Mesenchymal stem cell (in vitro differentiated cells and primary cell): Measurements from ENCODE around the gene KRTAP22-2.

ENCODE experiments used
- DNase-seq: peaks from one replicate; pipeline ENCODE4 v3.0.0-alpha.2; 2013
- H2AFZ ChIP-seq: one replicate; pipeline ENCODE4 v1.6.1; 2013; ENCODE audit warnings: low read depth, mild to moderate bottlenecking, control low read depth, inconsistent platforms, low read length, moderate library complexity
- H2AK5ac ChIP-seq: 2 replicates; pipeline ENCODE4 v1.6.1; 2013; ENCODE audit warnings: low read length, moderate library complexity, mild to moderate bottlenecking, inconsistent platforms; ENCODE audit not compliant: severe bottlenecking
- H2BK120ac ChIP-seq: one replicate; pipeline ENCODE4 v1.6.1; 2013; ENCODE audit warnings: low read depth, mild to moderate bottlenecking, inconsistent platforms, low read length, moderate library complexity
- H2BK12ac ChIP-seq, 2 experiments: one replicate each; pipeline ENCODE4 v1.6.1; 2013; ENCODE audit warnings: inconsistent platforms in 2 of 2, low read length in 2 of 2, mild to moderate bottlenecking in 2 of 2, moderate library complexity in 2 of 2, control low read depth in 1 of 2
- H2BK15ac ChIP-seq: one replicate; pipeline ENCODE4 v1.6.1; 2013; ENCODE audit warnings: mild to moderate bottlenecking, low read depth, inconsistent platforms; ENCODE audit not compliant: poor library complexity, severe bottlenecking
- H2BK5ac ChIP-seq: 2 replicates; pipeline ENCODE4 v1.6.1; 2013; ENCODE audit warnings: low read depth, mild to moderate bottlenecking, low read length, control low read depth, inconsistent platforms; ENCODE audit not compliant: poor library complexity, severe bottlenecking
- H3K14ac ChIP-seq, 2 experiments: one replicate each; pipeline ENCODE4 v1.6.1; 2013; ENCODE audit warnings: inconsistent platforms in 2 of 2, low read length in 2 of 2, control low read depth in 1 of 2, mild to moderate bottlenecking in 1 of 2, moderate library complexity in 1 of 2
- H3K18ac ChIP-seq, 2 experiments: one replicate each; pipeline ENCODE4 v1.6.1; 2013; ENCODE audit warnings: inconsistent platforms in 2 of 2, low read length in 2 of 2, control low read depth in 1 of 2, low read depth in 1 of 2, mild to moderate bottlenecking in 1 of 2
- H3K23ac ChIP-seq, 2 experiments: one replicate each; pipeline ENCODE4 v1.6.1; 2013; ENCODE audit warnings: inconsistent platforms in 2 of 2, low read length in 2 of 2, mild to moderate bottlenecking in 2 of 2, moderate library complexity in 2 of 2, control low read depth in 1 of 2
- H3K27ac ChIP-seq: 2 replicates; pipeline ENCODE4 v1.5.1; 2013; ENCODE audit warnings: mild to moderate bottlenecking, moderate library complexity, low read length, control low read depth, inconsistent platforms; ENCODE audit not compliant: poor library complexity, severe bottlenecking
- H3K27me3 ChIP-seq, 2 experiments: 2 replicates each; pipeline versions ENCODE4 v1.6.1 to v1.7.0; 2013; ENCODE audit warnings: low read length in 2 of 2, mild to moderate bottlenecking in 2 of 2, moderate library complexity in 2 of 2, control low read depth in 1 of 2, inconsistent platforms in 1 of 2; ENCODE audit not compliant: control insufficient read depth in 1 of 2, insufficient read depth in 1 of 2
- H3K36me3 ChIP-seq, 2 experiments: 2 replicates each; pipeline versions ENCODE4 v1.6.1 to v1.7.0; 2013; ENCODE audit warnings: low read length in 2 of 2, control low read depth in 1 of 2, inconsistent platforms in 1 of 2, low read depth in 1 of 2, mild to moderate bottlenecking in 1 of 2; ENCODE audit not compliant: insufficient read depth in 2 of 2, control insufficient read depth in 1 of 2
- H3K4ac ChIP-seq, 2 experiments: one replicate each; pipeline ENCODE4 v1.6.1; 2013; ENCODE audit warnings: inconsistent platforms in 2 of 2, low read length in 2 of 2, mild to moderate bottlenecking in 2 of 2, moderate library complexity in 2 of 2, control low read depth in 1 of 2, low read depth in 1 of 2
- H3K4me1 ChIP-seq: 2 replicates; pipeline ENCODE4 v1.6.1; 2013; ENCODE audit warnings: low read depth, low read length, control low read depth; ENCODE audit not compliant: control insufficient read depth, insufficient read depth
- H3K4me2 ChIP-seq: 2 replicates; pipeline ENCODE4 v1.6.1; 2013; ENCODE audit warnings: low read length, mild to moderate bottlenecking, inconsistent platforms; ENCODE audit not compliant: poor library complexity, severe bottlenecking
- H3K4me3 ChIP-seq, 2 experiments: 2 replicates each; pipeline versions ENCODE4 v1.5.1 to v1.7.0; 2013; ENCODE audit warnings: low read length in 2 of 2, mild to moderate bottlenecking in 2 of 2, control low read depth in 1 of 2, low read depth in 1 of 2; ENCODE audit not compliant: insufficient read depth in 1 of 2
- H3K79me1 ChIP-seq: replicated peaks from 2 replicates; pipeline ENCODE4 v1.6.1; 2013; ENCODE audit warnings: mild to moderate bottlenecking, control low read depth, low read length, inconsistent platforms; ENCODE audit not compliant: poor library complexity, severe bottlenecking
- H3K9ac ChIP-seq: 2 replicates; pipeline ENCODE4 v1.7.0; 2013; ENCODE audit warnings: mild to moderate bottlenecking, low read length, moderate library complexity
- H3K9me3 ChIP-seq: 2 replicates; pipeline ENCODE4 v1.7.0; 2013; ENCODE audit warnings: mild to moderate bottlenecking, low read length; ENCODE audit not compliant: control insufficient read depth
- H4K8ac ChIP-seq: one replicate; pipeline ENCODE4 v1.6.1; 2013; ENCODE audit warnings: inconsistent platforms, mild to moderate bottlenecking, low read length, moderate library complexity
- H4K91ac ChIP-seq: one replicate; pipeline ENCODE4 v1.6.1; 2013; ENCODE audit warnings: mild to moderate bottlenecking, low read length, inconsistent platforms
- WGBS: methylation state at CpG from one replicate; pipeline ENCODE4 v1.1.7; 2013; ENCODE audit warnings: mixed read lengths; 5-methylcytosine and 5-hydroxymethylcytosine counted together

The KRTAP22-2 gene

DNA sequence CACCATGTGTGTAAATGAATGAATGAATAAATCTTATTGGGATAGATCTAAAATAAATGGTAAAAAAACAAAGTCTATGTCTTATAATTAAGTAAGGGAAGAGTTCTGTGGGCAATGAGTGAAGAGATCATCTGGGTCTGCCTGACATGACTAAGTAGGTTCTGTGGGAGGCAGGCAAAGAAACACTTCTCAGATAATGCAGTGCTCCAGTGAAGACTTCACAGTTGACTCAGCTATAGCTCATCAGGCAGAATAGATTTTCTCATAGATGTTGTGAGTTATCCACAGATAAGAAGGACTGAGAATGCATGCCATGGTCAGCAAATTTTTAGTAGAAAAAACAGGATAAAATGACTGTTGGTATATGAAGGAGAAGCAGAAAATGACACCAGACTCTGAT is 12.4 kb downstream of the KRTAP22-2 start:
- Histone ChIP-seq H3K14ac (no peak overlapping the region), H3K4me1 (no peaks in the 10 kb centered on the region), H3K18ac (no peak overlapping the region)

GRCh38 chr21:30567617-30568016 is 22.6 kb downstream of the KRTAP22-2 start:
- H3K27me3 ChIP-seq: no peaks in the 10 kb centered on the region
- no peaks in the 10 kb centered on the region for H3K4me1 ChIP-seq

More for the DNA sequence above, 12.4 kb downstream of the KRTAP22-2 start:
- Histone ChIP-seq H3K9ac (no peak overlapping the region), H3K27me3 (no peaks in the 10 kb centered on the region), H3K36me3 (no peaks in the 10 kb centered on the region), H2BK15ac (no peak overlapping the region), H3K4ac (no peak overlapping the region), H3K27ac (no peak overlapping the region), H3K4me2 (no peak overlapping the region), H3K9me3 (peaks cover 5% of the 10 kb centered on the region), H4K8ac (no peak overlapping the region), H2BK5ac (no peak overlapping the region), H2AFZ (no peak overlapping the region), H2BK120ac (no peak overlapping the region), H2BK12ac (no peak overlapping the region), H3K23ac (no peak overlapping the region), H3K79me1 (no peaks in the 10 kb centered on the region), H2AK5ac (no peak overlapping the region), H3K4me3 (no peak overlapping the region), H4K91ac (no peak overlapping the region)
- no peak for DNase-seq

DNA sequence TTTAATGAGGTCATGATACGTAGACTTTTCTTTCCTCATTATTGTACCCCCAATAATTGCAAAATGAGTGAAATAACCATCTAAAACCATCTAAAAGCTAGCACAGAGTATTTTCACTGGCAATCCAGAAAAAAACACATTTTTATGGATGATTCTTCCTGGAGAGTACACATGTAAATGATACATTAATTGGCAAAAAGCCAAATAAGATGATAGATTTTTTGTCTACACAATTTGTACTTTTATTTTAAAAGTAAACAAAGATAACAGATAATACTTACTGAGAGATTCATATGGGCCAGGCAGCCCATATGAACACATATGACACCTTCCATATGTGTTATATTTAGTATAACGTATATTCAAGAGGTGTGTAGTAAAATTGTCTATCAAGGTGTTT is 26.6 kb downstream of the KRTAP22-2 start:
- no peak overlapping the region for H3K23ac ChIP-seq
- no peak overlapping the region for H2AK5ac ChIP-seq
- no peak overlapping the region for H2BK120ac ChIP-seq

More at GRCh38 chr21:30567617-30568016, 22.6 kb downstream of the KRTAP22-2 start:
- no peak for DNase-seq
- no peak overlapping the region for H3K9ac ChIP-seq
- no peaks in the 10 kb centered on the region for H3K9me3 ChIP-seq
- no peak overlapping the region for H4K8ac ChIP-seq
- H3K14ac ChIP-seq: no peak overlapping the region
- H2AK5ac ChIP-seq: no peak overlapping the region
- no peak overlapping the region for H3K23ac ChIP-seq
- H2BK12ac ChIP-seq: no peak overlapping the region
- no peak overlapping the region for H2AFZ ChIP-seq
- H3K4ac ChIP-seq: no peak overlapping the region
- no peak overlapping the region for H4K91ac ChIP-seq
- no peak overlapping the region for H3K4me3 ChIP-seq
- no peak overlapping the region for H3K4me2 ChIP-seq
- no peak overlapping the region for H3K18ac ChIP-seq
- H3K36me3 ChIP-seq: no peaks in the 10 kb centered on the region
- no peak overlapping the region for H2BK15ac ChIP-seq
- H2BK120ac ChIP-seq: no peak overlapping the region
- H3K79me1 ChIP-seq: no peaks in the 10 kb centered on the region
- H3K27ac ChIP-seq: no peak overlapping the region
- no peak overlapping the region for H2BK5ac ChIP-seq

GRCh38 chr21:30563072-30563471 is 27.1 kb downstream of the KRTAP22-2 start:
- Histone ChIP-seq H3K4ac (no peak overlapping the region), H4K8ac (no peak overlapping the region), H3K9me3 (no peaks in the 10 kb centered on the region), H3K4me2 (no peak overlapping the region), H3K27ac (no peak overlapping the region), H4K91ac (no peak overlapping the region), H2BK120ac (no peak overlapping the region), H3K14ac (no peak overlapping the region), H2AK5ac (no peak overlapping the region), H2BK15ac (no peak overlapping the region), H3K23ac (no peak overlapping the region), H3K4me3 (no peak overlapping the region), H3K27me3 (no peaks in the 10 kb centered on the region), H3K9ac (no peak overlapping the region), H2AFZ (no peak overlapping the region), H2BK12ac (no peak overlapping the region), H3K18ac (no peak overlapping the region), H2BK5ac (no peak overlapping the region), H3K79me1 (no peaks in the 10 kb centered on the region), H3K4me1 (no peaks in the 10 kb centered on the region), H3K36me3 (no peaks in the 10 kb centered on the region)
- WGBS: 41% methylated on average over 5 of the region's 6 CpGs
- no peak for DNase-seq

More for the DNA sequence above, 26.6 kb downstream of the KRTAP22-2 start:
- H2BK5ac ChIP-seq: no peak overlapping the region
- no peak overlapping the region for H3K18ac ChIP-seq
- no peak overlapping the region for H3K4me3 ChIP-seq
- no peaks in the 10 kb centered on the region for H3K79me1 ChIP-seq
- H4K91ac ChIP-seq: no peak overlapping the region
- H2AFZ ChIP-seq: no peak overlapping the region
- H3K14ac ChIP-seq: no peak overlapping the region
- no peaks in the 10 kb centered on the region for H3K4me1 ChIP-seq
- H3K27me3 ChIP-seq: no peaks in the 10 kb centered on the region
- no peaks in the 10 kb centered on the region for H3K9me3 ChIP-seq
- H2BK15ac ChIP-seq: no peak overlapping the region
- H4K8ac ChIP-seq: no peak overlapping the region
- no peak for DNase-seq
- no peak overlapping the region for H3K9ac ChIP-seq
- no peak overlapping the region for H3K4me2 ChIP-seq
- H2BK12ac ChIP-seq: no peak overlapping the region
- H3K36me3 ChIP-seq: no peaks in the 10 kb centered on the region
- no peak overlapping the region for H3K4ac ChIP-seq
- no peak overlapping the region for H3K27ac ChIP-seq
- 80% methylated on average over 1 of the region's 2 CpGs for WGBS
